Stimulated activated CD4-positive, alpha-beta T cell treated with anti-CD3 and anti-CD28 coated beads, Interleukin-2, amount 100 ng/mL, for 48 hours (primary cell): ENCODE measurements around the gene ITGA4.
"Not testable (repeated sequence)": the region's sequence is repeated elsewhere in the genome, so short reads cannot be mapped to it uniquely, and the experiment has no call there.

Source experiments
- DNase-seq, 2 donors: peaks; one replicate each; pipeline ENCODE4 v3.0.0-alpha.2; 2020

The ITGA4 gene

DNA sequence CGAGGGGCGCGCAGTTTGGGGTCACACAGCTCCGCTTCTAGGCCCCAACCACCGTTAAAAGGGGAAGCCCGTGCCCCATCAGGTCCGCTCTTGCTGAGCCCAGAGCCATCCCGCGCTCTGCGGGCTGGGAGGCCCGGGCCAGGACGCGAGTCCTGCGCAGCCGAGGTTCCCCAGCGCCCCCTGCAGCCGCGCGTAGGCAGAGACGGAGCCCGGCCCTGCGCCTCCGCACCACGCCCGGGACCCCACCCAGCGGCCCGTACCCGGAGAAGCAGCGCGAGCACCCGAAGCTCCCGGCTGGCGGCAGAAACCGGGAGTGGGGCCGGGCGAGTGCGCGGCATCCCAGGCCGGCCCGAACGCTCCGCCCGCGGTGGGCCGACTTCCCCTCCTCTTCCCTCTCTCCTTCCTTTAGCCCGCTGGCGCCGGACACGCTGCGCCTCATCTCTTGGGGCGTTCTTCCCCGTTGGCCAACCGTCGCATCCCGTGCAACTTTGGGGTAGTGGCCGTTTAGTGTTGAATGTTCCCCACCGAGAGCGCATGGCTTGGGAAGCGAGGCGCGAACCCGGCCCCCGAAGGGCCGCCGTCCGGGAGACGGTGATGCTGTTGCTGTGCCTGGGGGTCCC, at the start of gene ITGA4:
ITGA4 (plus strand) TSS at position 266 of the 620 bp plus-strand sequence; CDS start at position 535, 269 bp downstream.
- DNase-seq: peak; percentile 74 to 86

DNA sequence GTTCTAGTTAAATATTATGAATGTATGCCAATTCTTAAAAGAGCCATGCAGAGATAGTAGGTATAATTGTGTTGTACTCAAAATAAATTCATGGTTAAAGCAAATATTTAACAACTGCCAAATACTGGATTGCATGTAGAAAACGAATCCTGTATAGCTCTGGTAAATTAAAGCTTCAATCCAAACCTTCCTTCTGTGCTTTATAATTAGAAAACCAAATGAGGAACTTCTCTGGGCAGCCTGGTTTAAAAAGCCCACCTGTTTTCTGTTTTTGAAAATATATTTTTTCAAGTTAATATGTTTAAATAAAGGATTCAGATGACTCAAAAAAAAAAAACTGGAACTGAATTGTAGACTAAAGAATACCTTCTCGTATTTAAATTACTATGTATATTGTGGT, 48.3 kb upstream of the ITGA4 start:
- DNase-seq: no peak

DNA sequence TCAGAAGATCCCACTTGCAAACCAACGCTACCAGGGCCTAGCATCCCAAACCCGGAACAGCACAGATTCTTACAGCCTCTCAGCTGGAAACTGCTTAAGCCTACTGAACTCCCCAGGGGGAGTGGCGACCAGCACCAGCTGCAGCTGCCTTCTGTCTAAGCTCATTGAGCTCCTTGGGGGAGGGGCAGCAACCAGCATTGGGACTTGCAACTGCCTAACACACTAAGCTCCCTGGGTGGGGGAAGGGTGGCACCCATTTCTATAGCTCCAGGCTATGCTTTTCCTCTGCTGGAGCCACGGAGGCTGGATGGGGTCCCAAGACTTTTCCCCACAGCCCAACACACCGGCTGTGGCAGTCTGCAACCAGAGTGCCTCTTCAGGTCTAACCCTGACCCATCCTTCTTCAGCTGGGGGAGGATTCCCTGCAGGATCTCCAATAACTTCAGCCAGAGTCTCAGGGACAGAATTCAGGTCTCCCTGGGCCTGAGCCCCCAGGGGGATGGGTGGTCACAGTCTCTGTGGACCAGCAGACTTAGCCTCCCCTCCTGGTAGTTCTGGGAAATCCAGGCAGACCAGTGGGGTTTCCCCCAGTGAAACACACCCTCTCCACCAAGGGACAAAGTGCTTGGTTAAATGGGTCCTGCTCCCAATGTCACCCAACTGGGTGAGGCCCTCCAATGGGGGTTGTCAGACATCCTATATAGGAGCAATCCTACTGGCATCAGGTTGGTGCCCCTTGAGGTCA, 45.9 kb upstream of the ITGA4 start:
- no peak for DNase-seq

DNA sequence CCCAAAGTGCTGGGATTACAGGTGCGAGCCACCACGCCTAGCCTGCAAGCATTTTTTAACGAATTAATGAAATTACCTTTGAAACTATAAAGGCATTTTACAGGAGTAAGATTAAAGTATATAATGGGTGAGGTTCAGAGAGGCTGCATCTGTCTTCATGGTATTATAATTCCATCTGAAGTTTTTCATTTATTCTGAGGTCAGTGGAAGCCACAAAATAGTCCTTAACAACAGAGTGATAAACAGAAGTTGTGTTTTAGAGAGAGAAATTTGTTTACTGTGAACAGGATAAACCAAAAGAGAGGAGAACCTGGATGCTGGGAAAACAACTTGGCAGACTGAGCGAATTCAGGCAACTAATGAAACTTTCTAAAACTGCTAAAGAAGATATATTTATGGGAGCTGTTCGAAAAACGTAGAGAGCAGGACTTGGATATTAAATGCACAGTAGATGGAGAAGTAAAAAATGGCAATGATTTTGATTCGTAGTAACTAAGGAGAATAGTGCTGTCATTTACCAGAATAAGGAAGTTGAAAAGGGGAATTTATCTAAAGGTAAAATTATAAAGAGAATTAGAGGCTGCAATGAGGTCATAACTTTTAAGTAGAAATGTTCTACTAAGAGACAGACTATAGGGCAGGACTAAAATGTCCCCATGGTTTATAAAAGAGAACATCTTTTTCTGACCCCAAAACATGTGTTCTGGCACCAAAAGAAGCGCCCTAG, 37.9 kb upstream of the ITGA4 start:
- no peak for DNase-seq

DNA sequence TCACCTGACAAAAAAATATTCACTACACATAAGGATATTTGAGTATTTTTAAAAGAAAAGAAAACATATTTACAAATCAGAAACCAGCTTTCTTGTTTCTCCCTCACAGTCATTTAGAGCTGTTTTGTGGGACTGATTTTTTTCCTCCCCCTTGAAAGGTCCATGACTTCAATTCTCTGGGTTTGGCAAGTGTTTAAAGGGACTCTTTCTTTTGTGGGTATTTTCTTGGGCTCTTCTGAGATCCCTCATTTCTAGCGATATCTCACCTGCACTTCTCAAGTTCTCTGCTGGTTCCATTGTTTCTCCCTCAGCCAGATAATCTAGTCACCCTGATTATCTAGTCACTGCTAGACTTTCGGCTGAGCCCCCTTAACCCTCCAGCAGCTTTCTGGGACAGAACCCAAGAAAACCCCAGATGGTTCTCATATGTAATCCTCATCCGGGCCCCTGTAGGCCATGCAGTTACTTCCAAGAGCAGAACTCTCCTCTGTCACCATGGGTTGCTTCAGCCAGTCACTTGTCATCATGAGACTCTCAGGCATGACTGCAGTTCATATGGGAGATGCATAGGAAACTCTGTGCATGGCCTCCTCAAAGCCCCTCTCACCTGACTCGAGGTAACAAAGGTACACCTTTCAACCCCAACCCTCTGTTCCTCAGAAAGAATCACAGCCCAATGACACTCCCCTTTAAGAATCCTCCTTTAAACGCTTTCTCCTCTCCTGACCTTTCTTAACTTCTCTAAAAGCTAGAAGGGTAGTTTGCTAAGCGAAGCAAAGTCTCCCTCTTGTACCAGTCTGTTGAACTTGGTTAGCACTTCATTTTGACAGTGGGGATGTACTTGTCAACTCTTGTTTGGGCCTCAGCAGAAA, 36.7 kb upstream of the ITGA4 start:
- no peak for DNase-seq

DNA sequence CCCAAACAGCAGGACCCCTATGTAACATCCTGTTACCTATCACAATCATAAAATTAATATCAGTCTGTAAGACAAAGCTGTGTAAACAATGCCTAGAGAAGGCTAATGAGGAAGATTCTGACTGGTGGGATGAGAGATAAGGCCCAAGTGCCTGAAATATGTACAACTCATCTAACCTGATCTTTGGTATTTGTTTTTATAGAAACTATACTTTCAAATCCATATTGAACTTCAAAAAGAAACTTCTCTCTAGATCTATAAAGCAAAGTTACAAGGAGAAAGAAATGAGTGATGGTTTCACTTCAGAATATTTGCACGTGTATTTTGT, 36.1 kb upstream of the ITGA4 start:
- DNase-seq: no peak

DNA sequence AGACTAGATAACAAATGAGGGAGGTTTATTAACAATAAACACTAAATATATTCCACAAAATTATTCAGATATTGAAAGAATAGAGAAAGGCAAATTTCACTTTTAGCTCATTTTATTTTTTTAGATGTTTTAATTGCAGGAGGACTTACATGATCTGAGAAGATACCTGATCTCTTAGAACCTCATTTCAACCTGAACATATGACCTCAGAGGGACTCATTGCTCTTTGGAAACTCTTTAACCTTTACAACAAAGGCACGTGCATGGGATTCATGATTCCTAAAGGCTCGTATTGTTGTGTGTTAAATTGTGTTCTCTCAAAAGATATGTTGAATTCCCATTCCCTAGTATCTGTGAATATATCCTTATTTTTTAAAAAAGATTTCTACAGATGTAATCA, 35.7 kb upstream of the ITGA4 start:
- DNase-seq: no peak

DNA sequence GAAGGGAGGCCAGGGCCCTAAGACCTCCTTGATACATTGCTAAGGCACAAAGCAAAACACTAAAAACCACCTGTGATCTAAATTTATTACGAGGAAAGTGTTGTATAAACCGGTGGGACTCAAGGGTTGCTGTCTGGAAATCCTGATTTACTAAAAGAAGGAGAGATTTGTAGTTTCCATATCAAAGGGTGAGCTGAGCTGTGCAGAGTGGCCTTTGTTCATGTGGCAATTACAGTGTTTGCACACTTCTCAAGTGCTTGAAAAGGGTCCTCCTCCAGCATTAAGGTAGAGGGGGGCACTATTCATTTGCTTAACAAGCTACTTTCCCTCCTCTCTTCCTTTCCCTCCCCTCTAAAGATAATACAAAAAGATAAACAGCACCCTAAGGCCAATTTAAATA, 30.5 kb upstream of the ITGA4 start:
- DNase-seq: no peak

DNA sequence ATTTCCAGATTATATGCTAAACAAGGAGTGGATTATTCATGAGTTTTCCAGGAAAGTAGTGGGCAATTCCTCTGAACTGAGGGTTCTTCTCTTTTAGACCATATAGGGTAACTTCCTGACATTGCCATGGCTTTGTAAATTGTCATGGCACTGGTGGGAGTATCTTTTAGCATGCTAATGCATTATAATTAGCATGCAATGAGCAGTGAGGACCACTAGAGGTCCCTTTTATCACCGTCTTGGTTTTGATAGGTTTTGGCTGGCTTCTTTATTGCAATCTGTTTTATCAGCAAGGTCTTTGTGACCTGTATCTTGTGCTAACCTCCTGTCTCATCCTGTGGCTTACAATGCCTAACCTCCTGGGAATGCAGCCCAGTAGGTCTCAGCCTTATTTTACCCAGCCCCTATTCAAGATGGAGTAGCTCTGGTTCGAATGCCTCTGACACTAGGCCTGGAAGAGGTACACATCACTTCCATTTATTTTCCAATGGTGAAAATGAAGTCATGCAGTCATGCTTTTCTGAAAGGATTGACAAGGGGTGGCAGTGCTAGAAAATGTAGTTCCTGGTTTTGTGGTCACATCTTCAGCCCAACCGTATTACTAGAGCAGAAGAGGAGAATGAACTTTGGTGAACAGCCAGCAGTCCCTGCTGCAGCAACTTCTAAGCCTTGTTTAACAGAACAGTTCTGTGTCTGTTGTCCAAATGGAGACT, 26.6 kb upstream of the ITGA4 start:
- no peak for DNase-seq

DNA sequence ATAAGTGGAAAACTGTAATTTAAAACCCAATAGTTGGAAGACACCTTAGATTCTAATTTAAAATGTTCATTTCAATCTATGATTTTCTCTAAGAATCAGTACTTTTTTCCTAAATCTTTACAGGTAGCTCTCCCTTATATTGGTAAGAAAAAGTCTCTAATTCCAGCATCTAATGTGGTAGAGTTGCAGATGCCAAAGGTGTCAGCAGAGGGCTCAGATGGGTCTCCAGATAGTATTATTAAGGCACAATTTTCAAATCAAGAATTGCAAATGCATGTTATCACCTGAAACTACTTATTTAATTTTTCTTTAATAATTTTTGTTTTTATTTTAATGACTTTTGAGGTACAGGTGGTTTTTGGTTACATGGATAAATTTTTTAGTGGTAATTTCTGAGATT, 25.5 kb upstream of the ITGA4 start:
- DNase-seq: no peak

DNA sequence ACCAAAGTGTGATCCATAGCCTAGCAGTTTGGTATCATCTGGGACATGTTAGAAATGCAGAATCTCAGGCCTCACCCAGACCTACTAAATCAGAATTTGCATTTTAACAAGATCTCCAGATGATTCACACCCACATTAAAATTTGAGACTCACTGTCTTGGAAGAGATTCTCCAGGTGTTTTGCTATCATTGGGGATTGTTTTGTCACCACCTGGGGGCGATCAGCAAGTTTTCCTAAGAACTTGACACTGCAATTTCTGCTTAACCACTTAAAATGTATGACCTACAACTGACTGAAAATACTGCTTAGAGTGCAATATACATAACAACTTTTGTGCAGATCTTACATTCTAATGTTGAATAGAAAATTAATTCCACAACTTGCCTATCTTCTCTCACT, 18.9 kb upstream of the ITGA4 start:
- DNase-seq: no peak

DNA sequence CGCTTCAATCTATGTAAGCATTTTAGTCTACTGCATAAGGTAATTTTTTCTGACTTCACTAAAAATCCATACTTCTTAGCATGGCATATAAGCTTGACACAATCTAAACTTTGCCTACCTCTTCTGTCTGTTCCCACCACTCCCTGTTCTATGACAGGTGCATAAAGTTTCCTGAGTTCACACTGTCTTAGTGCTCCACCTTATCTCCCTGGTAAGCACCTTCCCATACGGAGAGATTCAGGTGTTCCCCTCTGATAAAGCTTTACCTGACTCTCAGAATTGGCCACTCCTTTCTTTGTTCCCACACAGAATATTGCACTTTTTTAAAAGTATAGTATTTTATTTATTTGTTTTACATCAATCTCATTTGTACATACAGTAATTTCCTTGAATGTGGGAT, 16.8 kb upstream of the ITGA4 start:
- no peak for DNase-seq

DNA sequence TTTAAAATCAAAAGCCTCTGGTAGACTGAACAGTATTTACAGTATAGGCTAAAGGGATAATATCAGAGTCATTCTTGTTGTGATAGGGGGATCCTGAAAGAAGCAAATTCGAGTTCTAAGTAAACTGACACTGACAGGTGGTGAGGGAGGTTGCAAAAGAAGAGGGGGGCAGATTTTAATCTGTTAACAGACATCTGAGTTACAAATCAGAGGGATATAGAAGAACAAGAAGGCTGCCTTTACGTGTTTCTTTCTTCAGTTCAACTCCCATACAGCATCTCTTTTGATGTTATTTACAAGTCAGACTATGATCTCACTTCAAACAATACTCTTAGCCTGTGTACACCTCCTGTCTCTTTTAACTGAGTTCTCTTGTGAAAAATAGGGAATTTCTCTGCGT, 16.3 kb upstream of the ITGA4 start:
- no peak for DNase-seq

DNA sequence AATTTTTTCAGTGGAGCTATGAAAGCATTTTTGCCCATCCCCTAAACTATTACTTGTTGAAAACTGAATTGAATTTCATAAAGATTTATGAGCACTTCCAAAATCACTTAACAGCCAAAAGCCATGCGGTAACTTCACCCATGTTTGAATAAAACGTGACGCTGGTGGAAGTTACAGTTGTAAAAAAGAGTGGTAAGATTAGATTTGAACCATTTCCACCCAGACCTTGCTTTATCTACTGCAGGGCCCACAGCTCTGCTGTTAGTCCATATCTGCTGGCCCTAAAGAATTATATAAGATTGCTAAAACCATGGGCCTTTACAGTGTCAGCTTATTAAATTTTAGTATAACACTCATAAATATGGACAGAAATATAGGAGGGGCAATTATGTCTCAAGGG, 15.5 kb upstream of the ITGA4 start:
- no peak for DNase-seq

DNA sequence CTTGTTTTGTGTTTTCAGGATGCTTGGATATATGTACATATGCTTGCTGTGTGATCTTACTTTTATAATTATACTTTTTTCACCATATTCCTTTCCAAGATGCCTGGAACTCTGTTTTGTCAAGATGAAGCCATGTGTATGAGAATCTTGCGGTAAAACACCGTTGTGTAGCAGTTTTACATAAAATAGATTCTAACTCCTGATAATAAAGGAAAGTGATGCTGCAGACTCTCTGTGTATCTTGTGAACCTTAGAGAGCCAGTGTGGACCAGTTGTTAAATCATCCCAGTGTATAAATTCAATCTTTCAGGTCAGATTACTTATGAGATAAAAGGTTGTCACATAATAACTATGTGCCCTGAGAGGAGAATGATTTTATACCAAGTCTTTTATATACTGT, 12.5 kb upstream of the ITGA4 start:
- no peak for DNase-seq

DNA sequence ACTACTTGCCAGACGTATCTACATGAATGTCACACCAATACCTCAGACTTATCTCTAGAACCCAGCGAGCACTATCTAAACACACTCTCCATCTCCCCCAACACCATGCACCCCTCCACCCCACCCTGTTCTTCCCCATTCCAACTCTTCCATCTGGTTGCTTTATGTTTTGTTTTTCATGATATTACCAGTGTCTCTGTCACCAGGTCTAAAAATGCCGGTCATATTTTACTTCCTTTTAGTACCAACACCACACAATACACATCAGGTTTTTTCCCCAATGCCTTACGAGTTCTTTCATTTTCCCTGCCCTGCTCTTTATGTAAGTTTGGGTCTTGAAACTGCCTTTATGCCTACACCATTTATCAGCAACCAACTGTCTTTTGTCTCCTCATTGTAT, 10.2 kb upstream of the ITGA4 start:
- DNase-seq: no peak

DNA sequence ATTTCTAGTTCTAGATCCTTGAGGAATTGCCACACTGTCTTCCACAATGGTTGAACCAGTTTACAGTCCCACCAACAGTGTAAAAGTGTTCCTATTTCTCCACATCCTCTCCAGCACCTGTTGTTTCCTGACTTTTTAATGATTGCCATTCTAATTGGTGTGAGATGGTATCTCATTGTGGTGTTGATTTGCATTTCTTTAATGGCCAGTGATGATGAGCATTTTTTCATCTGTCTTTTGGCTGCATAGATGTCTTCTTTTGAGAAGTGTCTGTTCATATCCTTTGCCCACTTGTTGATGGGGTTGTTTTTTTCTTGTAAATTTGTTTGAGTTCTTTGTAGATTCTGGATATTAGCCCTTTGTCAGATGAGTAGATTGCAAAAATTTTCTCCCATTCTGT, 7.9 kb upstream of the ITGA4 start:
- DNase-seq: not testable (repeated sequence)

DNA sequence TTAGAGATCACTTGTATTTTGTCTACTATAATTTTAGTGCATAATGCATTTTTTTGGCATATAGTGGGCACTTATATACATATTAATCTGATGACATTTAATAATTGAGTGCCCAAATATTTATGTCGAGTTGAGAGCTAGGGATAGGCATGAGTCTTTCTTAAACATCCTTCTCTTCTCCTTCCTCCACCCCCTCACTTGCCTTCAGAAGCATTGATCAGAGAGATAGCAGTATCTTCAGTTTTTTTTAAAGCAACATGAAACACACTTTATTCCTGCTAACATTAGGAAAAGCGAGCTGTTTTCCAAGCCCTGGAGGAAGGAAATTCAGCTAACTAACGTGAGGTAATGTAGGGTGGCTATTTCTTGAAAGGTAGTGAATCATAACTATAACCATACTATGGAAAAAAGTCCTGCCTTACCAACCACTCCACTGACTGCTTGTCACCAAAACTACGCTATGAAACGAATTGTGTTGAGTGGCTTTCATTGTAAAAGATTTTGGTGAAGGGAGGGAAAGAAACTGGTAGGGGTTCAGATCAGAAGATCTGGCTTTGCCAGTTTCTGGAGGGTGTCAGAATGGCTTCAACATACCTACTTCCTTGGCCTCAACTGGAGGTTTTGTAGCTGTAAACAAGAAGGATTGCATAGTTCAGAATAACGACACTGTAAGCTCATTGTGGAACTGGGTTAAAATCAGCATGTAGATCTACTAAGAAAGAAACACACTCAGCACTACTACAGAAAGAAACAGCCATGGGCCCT, 2.3 kb upstream of the ITGA4 start:
- no peak for DNase-seq

DNA sequence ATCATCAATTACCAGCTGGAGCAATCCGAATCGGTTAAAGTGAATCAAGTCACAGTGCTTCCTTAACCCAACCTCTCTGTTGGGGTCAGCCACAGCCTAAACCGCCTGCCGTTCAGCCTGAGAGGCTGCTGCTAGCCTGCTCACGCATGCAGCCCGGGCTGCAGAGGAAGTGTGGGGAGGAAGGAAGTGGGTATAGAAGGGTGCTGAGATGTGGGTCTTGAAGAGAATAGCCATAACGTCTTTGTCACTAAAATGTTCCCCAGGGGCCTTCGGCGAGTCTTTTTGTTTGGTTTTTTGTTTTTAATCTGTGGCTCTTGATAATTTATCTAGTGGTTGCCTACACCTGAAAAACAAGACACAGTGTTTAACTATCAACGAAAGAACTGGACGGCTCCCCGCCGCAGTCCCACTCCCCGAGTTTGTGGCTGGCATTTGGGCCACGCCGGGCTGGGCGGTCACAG, 496 bp upstream of the ITGA4 start:
- DNase-seq: peak; percentile 31 to 48

DNA sequence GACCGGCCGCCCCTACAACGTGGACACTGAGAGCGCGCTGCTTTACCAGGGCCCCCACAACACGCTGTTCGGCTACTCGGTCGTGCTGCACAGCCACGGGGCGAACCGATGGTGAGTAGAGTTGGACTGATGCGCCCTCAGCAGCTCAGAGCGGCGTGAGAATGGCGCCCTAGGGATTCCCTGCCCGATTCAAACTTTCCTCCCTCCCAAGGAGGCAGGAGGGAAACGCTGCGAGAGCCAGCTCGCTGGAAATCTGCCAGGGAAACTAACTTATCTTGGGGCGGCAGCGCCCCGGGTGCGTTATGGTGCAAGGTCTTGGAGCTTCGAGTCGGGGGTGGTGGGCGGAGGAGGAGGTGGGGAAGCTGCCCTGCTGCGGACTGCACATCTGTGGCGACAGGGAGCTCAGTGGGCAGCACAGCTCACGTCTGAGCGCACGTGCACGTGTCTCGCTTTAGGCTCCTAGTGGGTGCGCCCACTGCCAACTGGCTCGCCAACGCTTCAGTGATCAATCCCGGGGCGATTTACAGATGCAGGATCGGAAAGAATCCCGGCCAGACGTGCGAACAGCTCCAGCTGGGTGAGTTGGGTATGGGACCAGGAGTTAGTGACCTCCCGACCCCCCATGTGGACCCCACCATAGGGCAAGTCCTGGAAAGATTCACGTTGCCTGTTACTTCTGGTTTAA, 697 bp downstream of the ITGA4 start:
- DNase-seq: peak; percentile 41 to 48

DNA sequence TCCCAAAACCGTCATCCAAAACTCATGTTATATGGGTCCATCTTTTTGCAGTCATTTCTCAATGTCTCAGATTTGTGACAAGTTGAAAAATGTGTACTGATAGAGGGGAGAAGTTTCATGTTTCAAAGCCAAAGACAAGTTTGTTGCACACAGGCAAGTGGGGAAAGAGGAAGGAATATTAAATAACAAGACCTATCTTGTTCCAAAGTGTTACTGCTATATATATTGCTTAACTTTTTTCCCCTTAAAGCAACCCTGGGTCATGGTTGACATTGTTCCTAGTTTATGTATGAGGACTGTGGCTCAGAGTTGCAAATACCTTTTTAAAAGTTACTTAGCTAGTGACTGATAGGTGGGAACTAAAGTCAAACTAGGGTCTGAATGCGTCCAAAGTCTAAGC, 1.7 kb downstream of the ITGA4 start:
- no peak for DNase-seq
